ENCODE results near the gene KERA. TPM values are rescaled to one million over a fixed set of nuclear protein-coding genes. Genes with fewer than 3 reads are reported as not detected.

Gene KERA
- total RNA-seq: not detected

- DNase-seq (ENCODE audit: low spot score) (no peak), ATAC-seq (ENCODE audit: low FRiP score) (no peak)
- TF ChIP-seq CTCF (IDR thresholded peaks at IDR 0.05): no peak
Measured at GRCh38 chr12:91057368-91058165, at the start of gene KERA. Gene KERA, minus strand, starts transcription at chr12:91058024. Its CDS starts 1,743 bp downstream, at chr12:91056281.

GRCh38 chr12:91106283-91106682 is 48.5 kb upstream of the KERA start:
- no peak for ATAC-seq (ENCODE audit: low FRiP score)
- no peak for DNase-seq (ENCODE audit: low spot score)
- TF ChIP-seq CTCF (IDR thresholded peaks at IDR 0.05): no peak

- no peak for TF ChIP-seq CTCF (IDR thresholded peaks at IDR 0.05)
- DNase-seq (ENCODE audit: low spot score) (no peak), ATAC-seq (ENCODE audit: low FRiP score) (no peak)
Measured at GRCh38 chr12:91105807-91106206, 48.0 kb upstream of the KERA start.

- no peak for ATAC-seq (ENCODE audit: low FRiP score)
- DNase-seq (ENCODE audit: low spot score): no peak
- no peak for TF ChIP-seq CTCF (IDR thresholded peaks at IDR 0.05)
Measured at GRCh38 chr12:91104812-91105466, 47.1 kb upstream of the KERA start.

- ATAC-seq (ENCODE audit: low FRiP score) (no peak), DNase-seq (ENCODE audit: low spot score) (no peak)
- no peak for TF ChIP-seq CTCF (IDR thresholded peaks at IDR 0.05)
Measured at GRCh38 chr12:91103624-91104023, 45.8 kb upstream of the KERA start.

GRCh38 chr12:91103101-91103500 is 45.3 kb upstream of the KERA start:
- TF ChIP-seq CTCF (IDR thresholded peaks at IDR 0.05): no peak
- DNase-seq (ENCODE audit: low spot score) (no peak), ATAC-seq (ENCODE audit: low FRiP score) (no peak)

GRCh38 chr12:91100906-91101305 is 43.1 kb upstream of the KERA start:
- TF ChIP-seq CTCF (IDR thresholded peaks at IDR 0.05): no peak
- no peak for ATAC-seq (ENCODE audit: low FRiP score)
- no peak for DNase-seq (ENCODE audit: low spot score)
